Right renal pelvis (tissue), 4 donors: Measurements from ENCODE around the gene CBX4. TPM values are rescaled to one million over a fixed set of nuclear protein-coding genes. Genes with fewer than 3 reads are reported as not detected.

Experiments used
- DNase-seq, 4 donors: peaks; one replicate each; pipeline ENCODE4 v3.0.0-alpha.2; 2013; ENCODE audit warnings: low read depth in 4 of 4, low spot score in 3 of 4, missing footprints in 1 of 4
- polyA plus RNA-seq, 4 donors: library from polyadenylated mRNA; unstranded; fragments of 120-200 nt; gene quantifications; one replicate each; pipeline ENCODE4 v1.2.1, GENCODE V29; 2013; ENCODE audit not compliant: insufficient read length in 4 of 4

CBX4 gene
- polyA plus RNA-seq, 4 donors: 12.2 to 16.7 (median 14.0) TPM

DNA sequence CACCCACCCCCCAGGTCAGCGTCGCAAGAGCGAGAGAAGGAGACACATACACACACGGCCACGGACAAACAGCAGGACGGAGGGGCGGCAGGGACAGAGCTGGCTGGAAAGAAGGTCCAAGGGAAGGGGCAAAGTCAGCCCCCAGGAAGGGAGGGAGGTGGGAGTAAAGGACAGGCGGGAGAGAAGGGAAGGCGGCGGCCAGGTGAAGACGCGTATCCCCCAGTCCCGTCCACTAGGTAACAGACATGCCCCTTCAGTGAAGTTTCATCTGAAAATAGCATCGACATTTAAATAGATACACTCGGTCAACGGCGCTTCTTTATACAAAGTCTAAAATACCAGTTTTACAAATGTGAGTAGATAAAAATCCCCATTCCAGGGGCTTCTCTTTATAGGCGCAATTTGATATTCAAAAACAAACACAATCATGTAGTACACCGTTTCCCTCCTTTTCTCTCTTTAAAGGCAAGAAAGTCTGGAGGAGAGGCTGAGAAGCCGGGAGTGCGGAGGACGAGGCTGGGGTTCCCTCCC is 46.8 kb downstream of the CBX4 start:
- DNase-seq: no peak

GRCh38 chr17:79791735-79792161 is 47.5 kb downstream of the CBX4 start:
- DNase-seq: no peak

DNA sequence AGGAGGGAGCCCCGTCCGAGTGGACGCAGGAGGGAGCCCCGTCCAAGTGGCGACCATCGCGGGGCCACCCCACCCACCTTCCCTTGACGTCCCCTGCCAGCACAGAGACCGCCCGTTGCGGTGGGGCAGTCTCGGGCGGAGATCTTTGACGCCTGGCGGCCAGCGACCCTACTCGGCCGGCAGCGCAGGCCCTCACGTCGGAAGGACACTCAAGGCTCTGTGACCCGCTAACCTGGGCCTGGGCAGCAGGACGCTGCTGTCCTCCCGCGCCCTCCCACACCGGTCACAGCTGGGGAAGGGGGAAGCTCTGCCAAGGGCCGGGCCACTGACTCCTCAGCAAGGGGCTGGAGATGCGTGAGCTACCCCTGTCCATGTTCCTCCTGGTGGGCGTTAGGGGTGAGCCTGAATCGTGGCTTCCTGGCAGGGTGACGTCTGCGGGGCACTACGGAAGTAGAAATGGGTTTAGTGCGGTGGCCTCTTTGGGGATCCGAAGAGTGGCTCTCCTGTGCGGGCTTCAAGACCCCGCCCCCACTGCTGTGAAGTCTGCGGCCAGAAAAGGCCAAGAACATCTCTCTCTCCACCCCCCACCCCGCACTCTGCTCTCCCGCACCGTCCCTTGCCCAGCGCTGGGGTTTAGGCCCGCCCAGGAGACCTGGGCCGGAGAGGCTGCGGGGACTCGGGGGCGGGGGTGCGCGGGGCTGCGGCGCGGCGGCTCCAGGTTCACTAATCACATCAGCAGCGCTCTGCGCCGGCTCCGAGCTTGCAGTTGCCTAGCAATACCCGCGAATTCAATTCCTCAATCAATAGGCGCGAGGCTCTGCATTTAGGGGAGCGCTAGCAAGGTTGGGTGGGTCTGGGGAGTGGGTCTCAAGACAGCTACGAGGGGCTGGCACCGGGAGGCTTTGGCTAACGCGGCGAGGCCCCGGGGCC is 48.2 kb downstream of the CBX4 start:
- no peak for DNase-seq

- no peak for DNase-seq
These were observed 49.1 kb downstream of the CBX4 start for GRCh38 chr17:79789943-79790804.

DNA sequence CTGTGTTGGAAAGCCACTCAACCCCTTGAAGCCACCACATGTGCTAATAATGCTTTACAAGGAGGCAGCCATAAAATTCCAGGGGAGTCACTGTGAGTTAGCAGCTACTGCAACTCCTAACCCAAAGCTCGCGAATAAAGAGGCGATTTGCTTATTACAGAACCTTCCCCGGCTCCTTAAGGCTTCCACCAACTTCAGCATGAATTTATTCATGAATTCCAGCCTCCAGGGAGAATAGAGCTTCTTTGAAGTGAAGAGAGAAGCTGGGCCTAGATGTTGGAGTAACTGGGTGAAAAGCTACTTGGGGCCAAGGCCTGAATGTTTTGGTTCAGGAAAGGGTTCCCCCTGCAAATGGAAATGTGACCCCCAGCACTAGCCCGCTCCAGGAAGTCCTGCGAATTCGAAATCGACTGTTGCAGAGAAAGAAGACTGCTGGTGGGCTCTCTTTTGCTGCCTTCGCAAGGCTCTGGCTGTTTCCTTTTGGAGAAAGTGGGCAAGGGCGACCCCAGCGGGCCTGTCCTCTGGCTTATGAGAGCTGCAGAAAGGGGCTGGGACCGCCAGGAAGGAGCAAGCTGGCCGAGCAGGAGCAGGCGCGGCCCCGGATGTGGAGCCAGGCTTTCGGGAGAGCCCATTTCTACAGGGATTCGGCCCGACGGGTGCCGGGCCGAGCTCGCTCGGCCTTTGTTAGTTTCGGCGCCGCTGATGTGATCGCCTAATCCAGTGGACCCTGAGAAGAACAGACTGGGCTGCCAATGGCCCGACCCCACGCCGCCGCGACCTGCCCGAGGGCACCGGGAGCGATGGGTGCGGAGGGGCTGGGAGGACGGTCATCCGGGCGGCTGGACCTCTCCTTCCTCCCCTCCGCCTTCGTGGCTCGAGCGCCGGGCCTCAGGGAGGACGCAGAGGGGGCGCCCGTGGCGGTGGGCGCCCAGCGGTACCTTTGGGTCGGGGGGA is 50.0 kb downstream of the CBX4 start:
- DNase-seq: no peak

DNA sequence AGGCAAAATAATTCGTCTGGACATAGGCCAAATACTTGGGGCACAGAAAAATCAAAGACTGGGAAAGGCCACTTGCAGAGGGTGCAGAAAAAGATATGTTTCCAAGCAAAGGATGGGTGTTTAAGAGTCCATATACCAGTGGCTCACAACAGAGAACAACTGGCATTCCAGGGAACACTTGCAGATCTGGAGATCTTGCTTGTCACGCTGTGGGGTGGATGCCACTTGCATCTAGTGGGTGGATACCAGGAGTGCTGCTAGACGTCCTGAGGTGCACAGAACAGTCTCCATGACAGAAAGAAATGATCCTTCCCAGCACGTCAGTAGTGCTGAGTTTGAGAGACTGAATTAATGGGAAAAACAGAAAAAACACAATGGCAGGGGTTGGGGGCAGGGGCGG is 50.8 kb downstream of the CBX4 start:
- DNase-seq: no peak

DNA sequence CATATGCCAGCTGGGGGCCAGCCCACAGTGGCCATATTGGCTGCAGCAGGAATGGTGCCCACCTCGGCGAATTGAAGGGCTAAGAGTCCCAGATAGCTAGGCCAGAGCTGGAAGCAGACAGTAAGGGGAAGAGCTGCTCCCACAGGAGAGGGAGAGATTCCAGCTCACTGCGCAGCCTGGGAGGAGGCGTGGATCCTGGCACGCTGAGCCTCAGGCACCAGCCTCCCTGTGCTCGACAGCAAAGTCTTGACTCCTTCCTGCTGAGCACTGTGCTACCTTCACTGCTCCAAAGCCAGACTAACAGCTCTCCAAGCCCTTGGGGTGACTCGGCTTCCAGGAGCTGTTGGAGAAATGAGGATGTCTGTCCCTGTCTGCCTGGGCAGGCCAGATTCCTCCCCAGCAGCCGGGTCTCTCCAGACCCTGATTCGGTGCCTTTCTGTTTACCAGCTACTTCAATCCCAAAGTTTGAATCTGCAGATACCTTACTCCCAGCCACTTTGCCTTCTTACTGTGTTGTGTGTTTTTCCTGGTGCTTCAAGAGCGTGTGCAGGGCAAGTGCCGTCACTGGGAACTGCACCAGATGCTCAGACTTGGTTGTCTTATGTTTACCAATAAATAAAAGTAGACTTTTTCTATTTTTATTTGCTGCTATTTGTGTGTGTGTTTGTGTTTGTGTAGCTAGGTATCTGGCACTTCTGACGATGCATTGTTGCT is 52.2 kb downstream of the CBX4 start:
- DNase-seq: no peak

DNA sequence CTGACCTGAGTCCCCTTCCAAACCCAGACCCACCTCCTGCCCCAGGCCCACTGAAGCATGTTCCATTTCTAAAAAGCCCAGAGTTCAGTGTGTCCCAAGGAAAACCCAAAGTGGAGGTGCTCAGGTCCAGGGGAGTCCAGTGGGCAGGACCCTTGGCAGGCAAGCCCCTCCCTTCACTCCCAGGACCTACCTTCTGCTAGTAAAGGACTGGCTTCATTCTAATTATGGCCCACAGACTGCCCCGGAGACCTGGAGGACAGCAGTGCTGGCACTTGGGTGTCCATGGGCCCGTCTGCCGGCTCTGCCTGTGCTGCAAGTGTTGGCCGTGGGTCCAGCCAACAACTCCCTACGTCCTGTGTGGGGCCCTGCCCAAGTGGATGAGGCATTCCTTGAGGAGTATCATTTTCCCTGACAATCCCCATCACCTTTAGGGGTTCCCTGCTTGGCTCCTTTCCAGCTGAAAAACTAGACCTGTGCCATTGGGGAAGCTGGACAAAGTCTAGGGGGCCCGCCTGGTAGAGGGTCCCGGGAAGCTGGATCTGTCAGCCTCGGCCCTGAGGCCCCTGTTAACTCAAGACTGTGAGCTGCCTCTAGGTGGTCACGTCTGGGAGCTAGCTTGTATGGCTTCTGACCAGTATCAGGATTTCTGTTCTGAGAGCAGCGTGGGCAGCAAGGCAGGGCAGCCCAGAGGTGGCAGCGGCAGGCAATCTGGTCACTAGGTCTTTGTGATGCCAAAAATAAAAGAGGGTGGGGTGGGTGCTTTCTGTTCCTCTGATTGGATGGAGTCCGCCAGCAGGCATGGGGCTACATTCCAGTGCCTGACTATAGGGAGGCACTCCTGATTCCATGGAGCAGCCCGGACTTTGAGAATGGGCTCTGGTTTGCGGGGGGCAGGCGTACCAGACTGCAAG is 53.1 kb downstream of the CBX4 start:
- DNase-seq: no peak

DNA sequence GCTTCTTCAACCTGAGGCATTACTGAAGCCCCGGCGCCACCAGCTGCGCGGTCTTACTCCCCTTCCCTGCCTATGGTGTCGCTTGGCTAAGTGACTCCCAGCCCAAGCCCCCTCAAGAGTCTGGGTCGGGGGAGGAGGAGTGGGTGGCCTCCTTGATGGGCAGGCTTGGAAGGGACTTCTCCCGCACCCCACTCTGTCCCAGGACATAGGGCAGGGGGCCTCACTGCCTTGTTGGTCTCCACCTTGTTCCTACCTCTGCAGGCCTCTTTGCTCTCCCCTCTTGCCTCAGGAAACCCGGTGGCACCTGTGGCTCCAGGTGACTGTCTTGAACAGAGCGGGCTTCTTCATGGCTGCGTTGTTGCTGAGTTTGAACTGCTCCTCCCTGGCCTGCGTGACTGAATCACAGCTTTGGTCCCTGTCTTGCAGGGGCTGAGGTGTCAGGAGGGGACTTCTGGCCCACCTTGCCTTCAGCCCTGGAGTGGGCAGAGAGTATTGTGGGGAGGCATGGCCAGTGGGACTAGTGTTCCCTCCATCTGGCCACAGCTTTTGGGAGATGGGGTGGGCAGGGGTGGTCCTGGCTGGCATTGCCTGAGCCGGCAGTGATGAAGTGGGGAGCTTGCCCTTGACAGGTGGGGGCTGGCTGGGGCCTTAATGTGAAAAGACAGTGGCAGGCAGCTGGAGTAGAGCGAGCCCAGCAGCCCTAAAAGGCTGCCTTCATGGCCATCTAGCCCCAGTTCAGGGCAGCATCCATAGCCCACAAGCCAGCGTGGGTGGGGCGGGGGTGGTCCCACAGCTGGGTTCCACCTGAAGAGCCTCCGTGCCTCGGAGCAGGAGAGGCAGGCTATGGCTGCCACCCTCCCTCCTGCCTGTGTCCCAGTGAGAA is 54.0 kb downstream of the CBX4 start:
- no peak for DNase-seq

GRCh38 chr17:79784353-79785016 is 54.8 kb downstream of the CBX4 start:
- no peak for DNase-seq

DNA sequence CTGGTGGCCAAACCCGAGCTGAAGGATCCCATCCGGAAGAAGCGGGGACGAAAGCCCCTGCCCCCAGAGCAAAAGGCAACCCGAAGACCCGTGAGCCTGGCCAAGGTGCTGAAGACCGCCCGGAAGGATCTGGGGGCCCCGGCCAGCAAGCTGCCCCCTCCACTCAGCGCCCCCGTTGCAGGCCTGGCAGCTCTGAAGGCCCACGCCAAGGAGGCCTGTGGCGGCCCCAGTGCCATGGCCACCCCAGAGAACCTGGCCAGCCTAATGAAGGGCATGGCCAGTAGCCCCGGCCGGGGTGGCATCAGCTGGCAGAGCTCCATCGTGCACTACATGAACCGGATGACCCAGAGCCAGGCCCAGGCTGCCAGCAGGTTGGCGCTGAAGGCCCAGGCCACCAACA is 55.3 kb downstream of the CBX4 start:
- no peak for DNase-seq

Other genes with a start within 250 kb of the CBX4 start
- gene RBFOX3, start 228.4 kb downstream of the CBX4 start, polyA plus RNA-seq: 1 to 10 TPM; 1.0 to 1.5 (median 1.1) TPM
- 1 to 10 TPM; 2.9 to 6.5 (median 4.2) TPM for gene ENPP7, start 108.5 kb downstream of the CBX4 start, polyA plus RNA-seq
- 10 to 100 TPM; 20.8 to 28.1 (median 24.5) TPM for gene CBX2, start 61.3 kb downstream of the CBX4 start, polyA plus RNA-seq
- 10 to 100 TPM; 11.2 to 16.3 (median 11.9) TPM for gene CBX8, start 42.4 kb downstream of the CBX4 start, polyA plus RNA-seq
- gene TBC1D16, start 196.4 kb upstream of the CBX4 start, polyA plus RNA-seq: 10 to 100 TPM; 27.2 to 35.6 (median 34.1) TPM
- 10 to 100 TPM; 10.2 to 15.7 (median 12.9) TPM for gene CCDC40, start 197.2 kb upstream of the CBX4 start, polyA plus RNA-seq